Thymus (tissue), 11 donors: ENCODE results near the gene POLRMT. TPM values are rescaled to one million over a fixed set of nuclear protein-coding genes. Genes with fewer than 3 reads are reported as not detected.
"Not testable (repeated sequence)": the region's sequence is repeated elsewhere in the genome, so short reads cannot be mapped to it uniquely, and the experiment has no call there.

Experiments
- DNase-seq, 9 donors: peaks; one replicate each; pipeline ENCODE4 v3.0.0-alpha.2; 2013; ENCODE audit warnings: low spot score in 9 of 9, low read depth in 6 of 9, missing footprints in 1 of 9
- H3K27ac ChIP-seq, 2 donors: one replicate each; pipeline ENCODE4 v1.5.1; 2013; ENCODE audit warnings: control low read depth in 1 of 2, low read depth in 1 of 2, low read length in 1 of 2, mild to moderate bottlenecking in 1 of 2, moderate library complexity in 1 of 2
- H3K27me3 ChIP-seq, 2 donors: one replicate each; pipeline ENCODE4 v1.5.1; 2013; ENCODE audit warnings: low read length in 1 of 2; ENCODE audit not compliant: control insufficient read depth in 2 of 2, insufficient read depth in 1 of 2
- H3K36me3 ChIP-seq, 2 donors: one replicate each; pipeline ENCODE4 v1.5.1; 2013; ENCODE audit warnings: low read length in 1 of 2, mild to moderate bottlenecking in 1 of 2, moderate library complexity in 1 of 2; ENCODE audit not compliant: control insufficient read depth in 2 of 2, insufficient read depth in 2 of 2
- H3K4me1 ChIP-seq, 2 donors: one replicate each; pipeline ENCODE4 v1.5.1; 2013; ENCODE audit warnings: low read length in 2 of 2; ENCODE audit not compliant: control insufficient read depth in 2 of 2, insufficient read depth in 2 of 2
- H3K4me3 ChIP-seq, 2 donors: one replicate each; pipeline ENCODE4 v1.5.1; 2013; ENCODE audit warnings: low read length in 2 of 2, control low read depth in 1 of 2, mild to moderate bottlenecking in 1 of 2
- H3K9me3 ChIP-seq, 2 donors: one replicate each; pipeline ENCODE4 v1.5.1; 2013; ENCODE audit warnings: low read length in 1 of 2, mild to moderate bottlenecking in 1 of 2; ENCODE audit not compliant: control insufficient read depth in 2 of 2, insufficient read depth in 1 of 2
- WGBS: extraction: QIAGEN DNeasy Blood & Tissue Kit; methylation state at CpG from one replicate; pipeline ENCODE4 v1.1.7; 2013; 5-methylcytosine and 5-hydroxymethylcytosine counted together
- polyA plus RNA-seq: library from polyadenylated mRNA; stranded (reverse); fragments of 200-250 nt; gene quantifications from one replicate; pipeline ENCODE4 v1.2.3, GENCODE V29; 2013
- total RNA-seq: library from RNA; stranded (reverse); fragments of 120-200 nt; gene quantifications from one replicate; pipeline ENCODE4 v1.2.4, GENCODE V29; 2013
- donor health status: healthy.

The POLRMT gene
- total and polyA plus RNA-seq, 2 donors, result 37.0 to 130 TPM

DNA sequence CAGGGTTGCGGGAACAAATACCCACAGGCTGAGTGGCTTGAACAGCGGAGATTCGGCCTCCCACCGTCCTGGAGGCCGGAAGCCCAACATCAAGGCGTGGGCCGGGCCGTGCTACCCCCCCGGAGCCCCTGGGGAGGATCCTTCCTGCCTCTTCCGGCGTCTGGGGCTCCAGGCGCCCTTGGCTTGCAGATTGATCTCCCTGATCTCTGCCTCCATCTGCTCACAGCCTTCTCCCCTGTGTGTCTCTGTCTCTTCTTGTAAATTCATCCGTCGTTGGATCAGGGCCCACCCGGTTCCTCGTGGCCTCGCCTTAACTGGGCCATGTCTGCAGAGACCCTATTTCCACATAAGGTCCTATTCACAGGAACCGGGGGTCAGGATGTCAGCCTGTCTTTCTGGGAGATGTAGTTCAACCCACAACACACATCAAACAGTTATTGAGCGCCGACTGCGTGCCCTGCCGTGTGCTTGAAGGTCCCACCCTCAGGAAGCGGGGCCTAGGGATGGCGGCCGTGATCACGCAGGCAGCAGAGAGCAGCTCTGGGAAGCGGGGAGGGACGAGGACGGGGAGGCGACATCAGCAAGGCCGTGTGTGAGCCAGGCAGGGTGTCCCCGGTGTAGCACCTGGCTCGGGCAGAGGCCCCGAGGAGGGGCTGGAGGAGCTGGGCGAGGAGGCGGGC lies 22.4 kb downstream of the POLRMT start:
- Histone ChIP-seq H3K9me3 (peaks cover 0 to 3% of the 10 kb centered on the region in 2 donors), H3K27me3 (peaks cover 6 to 15% of the 10 kb centered on the region in 2 donors), H3K4me1 (peaks cover 7 to 15% of the 10 kb centered on the region in 2 donors), H3K36me3 (no peaks in the 10 kb centered on the region), H3K4me3 (peak overlapping the region; percentile 44 to 71), H3K27ac (peak overlapping the region; percentile 69 to 92)
- 21% methylated on average over 36 of the region's 36 CpGs for WGBS
- DNase-seq, result peak in 7 of 9 donors; percentile 39 to 83 (median 59)

DNA sequence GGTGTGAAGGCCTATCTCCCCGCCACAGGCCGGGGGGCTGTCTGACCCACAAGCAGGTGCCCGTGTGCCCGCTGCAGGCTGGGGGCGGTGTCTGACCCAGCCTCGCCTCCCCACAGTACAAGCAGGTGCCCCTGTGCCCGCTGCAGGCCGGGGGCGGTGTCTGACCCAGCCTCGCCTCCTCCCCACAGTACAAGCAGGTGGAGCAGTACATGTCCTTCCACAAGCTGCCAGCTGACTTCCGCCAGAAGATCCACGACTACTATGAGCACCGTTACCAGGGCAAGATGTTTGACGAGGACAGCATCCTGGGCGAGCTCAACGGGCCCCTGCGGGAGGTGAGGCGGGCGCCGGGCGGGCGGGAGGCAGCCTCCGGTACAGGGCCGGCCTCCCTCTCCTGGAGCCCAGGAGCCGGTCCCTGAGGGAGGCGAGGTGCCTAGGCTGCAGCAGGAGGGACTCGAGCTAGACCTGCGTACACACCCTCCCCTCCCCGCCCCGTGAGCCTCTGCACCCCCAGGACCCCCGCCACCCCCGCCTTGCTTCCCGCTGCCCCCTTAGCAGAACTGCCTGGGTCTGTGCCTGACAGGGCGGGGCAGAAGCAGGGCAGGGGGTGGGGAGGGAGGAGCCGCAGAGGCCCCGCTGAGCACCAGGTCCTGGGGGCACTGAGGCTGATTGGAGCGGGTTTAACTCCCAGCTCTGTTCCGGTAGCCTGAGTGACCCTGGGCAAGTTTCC lies 23.1 kb downstream of the POLRMT start:
- H3K27ac ChIP-seq, result peak overlapping the region; percentile 69 to 92
- WGBS, result 31% methylated on average over 38 of the region's 38 CpGs

DNA sequence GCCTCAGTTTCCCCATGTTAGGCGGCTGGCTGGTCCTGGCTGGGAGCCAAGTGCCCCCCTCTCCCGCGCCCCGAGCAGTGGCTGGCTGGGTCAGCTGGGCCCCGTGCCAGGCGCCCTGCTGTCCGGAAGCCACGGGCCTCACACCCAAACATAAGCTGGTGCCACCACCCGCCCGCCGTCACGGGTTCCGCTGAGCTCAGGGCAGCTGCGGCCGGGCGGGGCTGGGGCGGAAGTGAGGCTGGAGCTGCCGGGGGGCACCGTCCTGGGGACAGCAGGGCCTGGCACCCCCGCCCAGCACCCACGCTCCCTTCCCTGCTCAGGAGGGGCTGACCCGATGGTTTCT lies 24.4 kb downstream of the POLRMT start:
- H3K4me3 ChIP-seq, result no peak overlapping the region
- DNase-seq, result no peak
- H3K36me3 ChIP-seq, result no peaks in the 10 kb centered on the region
- H3K27me3 ChIP-seq, result no peaks in the 10 kb centered on the region
- peaks cover 0 to 4% of the 10 kb centered on the region in 2 donors for H3K9me3 ChIP-seq
- H3K27ac ChIP-seq, result no peak overlapping the region
- peaks cover 7 to 15% of the 10 kb centered on the region in 2 donors for H3K4me1 ChIP-seq
- WGBS, result 84% methylated on average over 22 of the region's 22 CpGs

More for the DNA sequence above, 23.1 kb downstream of the POLRMT start:
- Histone ChIP-seq H3K4me1 (peaks cover 7 to 15% of the 10 kb centered on the region in 2 donors), H3K36me3 (no peaks in the 10 kb centered on the region), H3K27me3 (peaks cover 0 to 10% of the 10 kb centered on the region in 2 donors), H3K9me3 (peaks cover 0 to under 1% of the 10 kb centered on the region in 2 donors), H3K4me3 (peak overlapping the region; percentile 44 to 71)
- DNase-seq, result peak in 2 of 9 donors; percentile 22 to 31

DNA sequence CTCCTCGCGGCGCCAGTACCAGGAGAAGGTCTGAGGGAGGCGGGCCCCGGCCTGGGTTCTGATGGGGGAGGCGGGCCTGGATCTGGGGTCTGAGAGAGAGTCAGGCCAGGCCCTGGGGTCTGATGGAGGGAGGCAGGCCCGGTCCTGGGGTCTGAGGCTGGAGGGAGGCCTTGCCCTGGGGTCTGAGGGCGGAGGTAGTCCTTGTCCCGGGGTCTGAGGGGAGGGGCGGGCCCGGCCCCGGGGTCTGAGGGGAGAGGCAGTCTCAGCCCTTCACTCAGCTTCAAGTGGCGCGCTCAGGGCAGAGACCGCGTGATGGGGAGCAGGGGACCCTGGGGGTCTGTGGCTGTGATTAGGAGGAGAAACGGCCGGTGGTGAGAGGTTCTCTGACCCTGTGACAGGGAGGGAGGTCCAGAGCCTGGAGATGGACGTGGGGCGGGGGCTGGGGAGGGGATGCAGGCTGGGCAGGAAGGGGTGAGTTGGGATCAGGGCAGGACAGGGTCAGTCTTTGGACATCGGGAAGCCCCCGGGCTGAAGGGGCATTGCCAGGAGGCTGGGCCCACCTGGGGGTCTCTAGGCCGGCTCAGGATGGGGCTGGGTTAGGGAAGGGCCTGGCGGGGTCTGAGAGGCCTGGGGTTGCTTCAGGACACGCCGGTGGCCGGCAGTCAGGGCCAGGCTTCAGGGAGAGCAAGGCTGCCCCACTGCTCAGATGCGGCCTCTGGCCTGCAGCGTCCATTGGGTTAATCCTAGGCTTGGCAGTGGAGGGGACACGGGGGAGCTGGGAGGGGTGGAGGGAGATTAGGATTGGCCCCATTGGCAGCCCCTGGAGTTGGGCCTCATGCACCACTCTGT lies 25.0 kb downstream of the POLRMT start:
- peaks cover 0 to 4% of the 10 kb centered on the region in 2 donors for H3K9me3 ChIP-seq
- 95% methylated on average over 30 of the region's 30 CpGs for WGBS
- H3K27me3 ChIP-seq, result no peaks in the 10 kb centered on the region
- peaks cover 7 to 15% of the 10 kb centered on the region in 2 donors for H3K4me1 ChIP-seq
- H3K27ac ChIP-seq, result peak overlapping the region in 1 of 2 donors; percentile 18
- no peaks in the 10 kb centered on the region for H3K36me3 ChIP-seq
- DNase-seq, result no peak
- no peak overlapping the region for H3K4me3 ChIP-seq

DNA sequence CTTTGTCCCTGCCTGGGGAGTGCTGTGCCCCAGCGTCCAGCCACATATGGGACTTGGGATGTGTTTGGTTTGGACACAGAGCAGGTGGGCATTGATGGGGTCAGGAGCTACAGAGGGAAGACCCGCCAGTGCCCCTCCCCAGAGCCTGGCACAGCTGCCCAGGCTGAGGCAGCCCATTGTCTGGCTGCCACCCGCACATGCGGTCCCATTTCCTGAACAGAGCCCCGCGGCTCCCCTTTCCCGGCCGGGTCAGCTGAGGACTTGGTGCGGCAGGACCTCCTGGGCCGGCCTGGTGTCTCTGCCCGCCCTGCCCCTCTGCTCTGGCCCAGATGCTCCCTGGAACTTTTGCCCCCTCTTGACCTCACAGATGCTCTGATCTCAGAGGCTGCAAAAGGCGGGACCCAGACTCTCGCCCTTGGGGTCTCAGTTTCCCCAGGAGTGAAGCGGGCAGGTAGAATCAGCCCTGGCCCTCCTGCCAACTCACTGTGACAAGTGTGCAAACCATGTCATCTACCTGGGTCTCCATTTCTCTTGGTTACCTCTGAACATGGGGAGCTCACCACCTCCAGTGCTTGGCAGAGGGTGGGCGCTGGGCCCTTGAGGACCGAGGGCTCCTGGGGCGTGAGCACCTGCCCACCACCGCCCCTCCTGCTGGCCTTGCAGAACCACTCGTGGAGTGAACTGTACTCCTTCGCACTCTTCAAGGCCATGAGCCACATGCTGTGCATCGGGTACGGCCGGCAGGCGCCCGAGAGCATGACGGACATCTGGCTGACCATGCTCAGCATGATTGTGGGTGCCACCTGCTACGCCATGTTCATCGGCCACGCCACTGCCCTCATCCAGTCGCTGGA lies 25.8 kb downstream of the POLRMT start:
- Histone ChIP-seq H3K4me3 (no peak overlapping the region), H3K4me1 (peaks cover 4 to 15% of the 10 kb centered on the region in 2 donors), H3K36me3 (no peaks in the 10 kb centered on the region), H3K27me3 (no peaks in the 10 kb centered on the region), H3K27ac (no peak overlapping the region), H3K9me3 (peaks cover 0 to 4% of the 10 kb centered on the region in 2 donors)
- 91% methylated on average over 30 of the region's 30 CpGs for WGBS
- no peak for DNase-seq

DNA sequence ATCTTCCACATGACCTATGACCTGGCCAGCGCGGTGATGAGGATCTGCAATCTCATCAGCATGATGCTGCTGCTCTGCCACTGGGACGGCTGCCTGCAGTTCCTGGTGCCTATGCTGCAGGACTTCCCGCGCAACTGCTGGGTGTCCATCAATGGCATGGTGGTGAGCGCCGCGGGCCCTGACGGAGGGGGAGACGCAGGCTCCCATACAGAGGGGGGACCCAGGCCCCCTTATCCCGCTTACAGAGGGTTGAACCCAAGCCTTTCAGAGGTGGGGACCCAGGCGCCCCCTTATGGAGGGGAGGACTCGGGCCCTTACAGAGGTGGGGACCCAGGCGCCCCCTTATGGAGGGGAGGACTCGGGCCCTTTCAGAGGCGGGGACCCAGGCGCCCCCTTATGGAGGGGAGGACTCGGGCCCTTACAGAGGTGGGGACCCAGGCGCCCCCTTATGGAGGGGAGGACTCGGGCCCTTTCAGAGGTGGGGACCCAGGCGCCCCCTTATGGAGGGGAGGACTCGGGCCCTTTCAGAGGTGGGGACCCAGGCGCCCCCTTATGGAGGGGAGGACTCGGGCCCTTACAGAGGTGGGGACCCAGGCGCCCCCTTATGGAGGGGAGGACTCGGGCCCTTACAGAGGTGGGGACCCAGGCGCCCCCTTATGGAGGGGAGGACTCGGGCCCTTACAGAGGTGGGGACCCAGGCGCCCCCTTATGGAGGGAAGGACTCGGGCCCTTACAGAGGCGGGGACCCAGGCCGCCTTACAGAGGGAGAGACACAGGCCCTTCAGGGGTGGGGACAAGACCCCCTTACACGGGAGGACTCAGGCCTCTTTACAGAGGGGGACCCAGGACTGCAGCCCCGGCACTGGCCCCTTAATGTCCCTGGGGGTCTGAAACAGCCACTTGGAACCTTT lies 28.0 kb downstream of the POLRMT start:
- not testable (repeated sequence) for H3K27ac ChIP-seq, DNase-seq, H3K4me1 ChIP-seq, H3K4me3 ChIP-seq, H3K27me3 ChIP-seq, H3K36me3 ChIP-seq
- peaks cover 0 to 14% of the 10 kb centered on the region in 2 donors for H3K9me3 ChIP-seq
- WGBS, result 91% methylated on average over 33 of the region's 34 CpGs

DNA sequence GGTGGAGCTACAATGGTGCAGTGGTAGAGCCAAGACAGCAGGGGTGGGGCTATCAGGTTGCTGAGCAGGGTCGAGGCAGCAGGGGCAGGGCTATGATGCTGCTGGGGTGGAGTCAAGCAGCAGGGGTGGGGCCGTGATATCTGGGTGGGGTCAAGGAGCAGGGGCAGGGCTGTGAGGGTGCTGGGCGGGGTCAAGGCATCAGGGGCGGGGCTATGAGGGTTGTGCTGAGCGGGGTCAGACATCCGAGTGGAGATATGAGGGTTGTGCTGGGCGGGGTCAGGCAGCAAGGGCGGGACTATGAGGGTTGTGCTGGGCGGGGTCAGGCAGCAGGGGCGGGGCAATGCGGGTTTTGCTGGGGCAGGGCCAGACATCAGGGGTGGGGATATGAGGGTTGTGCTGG lies 29.0 kb downstream of the POLRMT start:
- Histone ChIP-seq H3K4me3 (no peak overlapping the region), H3K36me3 (no peaks in the 10 kb centered on the region), H3K27ac (no peak overlapping the region), H3K9me3 (peaks cover 0 to 14% of the 10 kb centered on the region in 2 donors), H3K27me3 (no peaks in the 10 kb centered on the region), H3K4me1 (no peaks in the 10 kb centered on the region)
- DNase-seq, result no peak
- 94% methylated on average over 11 of the region's 11 CpGs for WGBS

DNA sequence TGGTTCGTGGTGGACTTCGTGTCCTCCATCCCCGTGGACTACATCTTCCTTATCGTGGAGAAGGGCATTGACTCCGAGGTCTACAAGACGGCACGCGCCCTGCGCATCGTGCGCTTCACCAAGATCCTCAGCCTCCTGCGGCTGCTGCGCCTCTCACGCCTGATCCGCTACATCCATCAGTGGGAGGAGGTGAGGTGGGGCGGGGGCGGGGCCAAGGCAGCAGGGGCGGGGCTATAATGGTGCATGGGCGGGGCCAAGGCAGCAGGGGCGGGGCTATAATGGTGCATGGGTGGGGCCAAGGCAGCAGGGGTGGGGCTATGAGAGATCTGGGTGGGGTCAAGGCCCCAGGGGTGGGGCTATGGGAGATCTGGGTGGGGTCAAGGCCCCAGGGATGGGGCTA lies 29.6 kb downstream of the POLRMT start:
- H3K4me3 ChIP-seq, H3K27me3 ChIP-seq, DNase-seq, H3K27ac ChIP-seq, H3K36me3 ChIP-seq, H3K4me1 ChIP-seq: not testable (repeated sequence)
- peaks cover 0 to 14% of the 10 kb centered on the region in 2 donors for H3K9me3 ChIP-seq
- WGBS, result 93% methylated on average over 20 of the region's 20 CpGs
